Caco-2 (cell line): ENCODE data around the gene INHBC. TPM values are rescaled to one million over a fixed set of nuclear protein-coding genes. Genes with fewer than 3 reads are reported as not detected.
"Not testable (repeated sequence)": the region's sequence is repeated elsewhere in the genome, so short reads cannot be mapped to it uniquely, and the experiment has no call there.

Experiments used
- BruUV-seq: library from RNA; stranded (reverse); fragments of 400-500 nt; replicated peaks from 2 replicates; lab custom pipeline; 2021; lab: Mats Ljungman, UMichigan
- CTCF ChIA-PET: fragments of 300-600 bp; sonication (Branson Sonifier 250); formaldehyde crosslinking; loops from one replicate; lab custom pipeline; 2022; ENCODE audit warnings: antibody characterized with exemption; lab: Charles Lee
- POLR2A ChIA-PET: fragments of 300-600 bp; sonication (Branson Sonifier 250); formaldehyde crosslinking; loops from one replicate; lab custom pipeline; 2022; ENCODE audit warnings: antibody characterized with exemption; lab: Charles Lee
- DNase-seq, 2 experiments: peaks; one replicate each; pipeline versions ENCODE4 v3.0.0 to v3.0.0-alpha.2; 2020 to 2022
- H3K27me3 ChIP-seq: replicated peaks from 2 replicates; pipeline ENCODE4 v1.6.0; 2011; ENCODE audit warnings: low read length; ENCODE audit not compliant: control insufficient read depth, insufficient read depth
- H3K36me3 ChIP-seq: 2 replicates; pipeline ENCODE4 v1.5.1; 2011; ENCODE audit warnings: low read length; ENCODE audit not compliant: control insufficient read depth, insufficient read depth
- H3K4me1 ChIP-seq: fragments of 250-450 bp; sonication (Bioruptor Pico); 2 replicates; pipeline ENCODE4 v1.5.1; 2020; ENCODE audit warnings: mild to moderate bottlenecking
- H3K4me3 ChIP-seq: 2 replicates; pipeline ENCODE4 v1.5.1; 2011; ENCODE audit warnings: low read depth, mild to moderate bottlenecking, control low read depth, low read length
- H3K9me3 ChIP-seq: fragments of 250-450 bp; sonication (Bioruptor Pico); 2 replicates; pipeline ENCODE4 v1.5.1; 2020; ENCODE audit warnings: mild to moderate bottlenecking, moderate library complexity
- H3K27ac Mint-ChIP-seq: one replicate; pipeline ENCODE4 v1.8.0; 2022; ENCODE audit warnings: mixed read lengths; ENCODE audit not compliant: unreplicated experiment
- H3K27me3 Mint-ChIP-seq: one replicate; pipeline ENCODE4 v1.8.0; 2022; ENCODE audit warnings: mixed read lengths; ENCODE audit not compliant: insufficient read depth, unreplicated experiment
- H3K36me3 Mint-ChIP-seq: one replicate; pipeline ENCODE4 v1.8.0; 2022; ENCODE audit warnings: mild to moderate bottlenecking, mixed read lengths; ENCODE audit not compliant: insufficient read depth, unreplicated experiment
- H3K4me1 Mint-ChIP-seq: one replicate; pipeline ENCODE4 v1.8.0; 2022; ENCODE audit warnings: low read depth, mixed read lengths; ENCODE audit not compliant: unreplicated experiment
- H3K4me3 Mint-ChIP-seq: one replicate; pipeline ENCODE4 v1.8.0; 2022; ENCODE audit warnings: mild to moderate bottlenecking, moderate library complexity, mixed read lengths; ENCODE audit not compliant: unreplicated experiment
- H3K9me3 Mint-ChIP-seq: one replicate; pipeline ENCODE4 v1.8.0; 2022; ENCODE audit warnings: mixed read lengths; ENCODE audit not compliant: unreplicated experiment
- CTCF ChIP-seq, 2 experiments: fragments of 200-600 bp in 1 of 2; IDR thresholded peaks; 1 replicate in 1 of 2; 2 replicates in 1 of 2; pipeline versions ENCODE4 v1.5.1 to v1.8.0; 2011 to 2022; ENCODE audit warnings: antibody characterized with exemption in 1 of 2, control low read depth in 1 of 2, inconsistent platforms in 1 of 2, low read depth in 1 of 2, low read length in 1 of 2, mild to moderate bottlenecking in 1 of 2, moderate library complexity in 1 of 2; ENCODE audit not compliant: insufficient read depth in 1 of 2, severe bottlenecking in 1 of 2, unreplicated experiment in 1 of 2
- intact Hi-C: fragments of 100-400 bp; cut with micrococcal nuclease; formaldehyde crosslinking; loops from one replicate; pipeline ENCODE4 v1.10.0; 2022; ENCODE audit not compliant: unreplicated experiment
- total RNA-seq: library from RNA; stranded (reverse); gene quantifications from 2 replicates; pipeline ENCODE4 v1.2.3, GENCODE V29; 2022

Gene INHBC
- total RNA-seq, 1 experiment from 2014 or later: not detected

GRCh38 chr12:57435293-57435692, 709 bp downstream of the INHBC start:
- Histone ChIP-seq H3K4me1 (peaks cover 9% of the 10 kb centered on the region), H3K9me3 (no peaks in the 10 kb centered on the region), H3K4me3 (no peak overlapping the region), H3K36me3 (no peaks in the 10 kb centered on the region), H3K27me3 (no peaks in the 10 kb centered on the region)
- no TSS peak for BruUV-seq
- peak overlapping the region; percentile 33 for H3K27ac Mint-ChIP-seq
- ChIA-PET CTCF (interaction anchor here (0.7 to 1.3 kb wide), 2 partner anchors 17 kb away, joined by 3 to 5 read pairs; no protein-coding TSS in a partner anchor), POLR2A (no interaction called here)
- H3K9me3 Mint-ChIP-seq: no peaks in the 10 kb centered on the region
- peaks cover 6% of the 10 kb centered on the region for H3K4me1 Mint-ChIP-seq
- H3K27me3 Mint-ChIP-seq: no peaks in the 10 kb centered on the region
- intact Hi-C loops: no loop called here
- no peak for TF ChIP-seq CTCF (IDR thresholded peaks at IDR 0.05; ENCODE audit: insufficient read depth in 1 of 2, low read depth in 1 of 2, low read length in 1 of 2, severe bottlenecking in 1 of 2, unreplicated experiment in 1 of 2)
- no peak overlapping the region for H3K4me3 Mint-ChIP-seq
- DNase-seq: peak in 1 of 2 experiments; percentile 9
- peaks cover 9% of the 10 kb centered on the region for H3K36me3 Mint-ChIP-seq

- no peaks in the 10 kb centered on the region for H3K36me3 ChIP-seq
- no peak for DNase-seq
- H3K27ac Mint-ChIP-seq: no peak overlapping the region
- intact Hi-C loops: no loop called here
- no peaks in the 10 kb centered on the region for H3K9me3 Mint-ChIP-seq
- H3K4me1 ChIP-seq: peaks cover 9% of the 10 kb centered on the region
- no peak overlapping the region for H3K4me3 Mint-ChIP-seq
- CTCF ChIA-PET: no interaction called here
- no peak overlapping the region for H3K4me3 ChIP-seq
- POLR2A ChIA-PET: no interaction called here
- no peaks in the 10 kb centered on the region for H3K9me3 ChIP-seq
- H3K36me3 Mint-ChIP-seq: no peaks in the 10 kb centered on the region
- no TSS peak for BruUV-seq
- TF ChIP-seq CTCF (IDR thresholded peaks at IDR 0.05; ENCODE audit: insufficient read depth in 1 of 2, low read depth in 1 of 2, low read length in 1 of 2, severe bottlenecking in 1 of 2, unreplicated experiment in 1 of 2): no peak
- no peaks in the 10 kb centered on the region for H3K27me3 Mint-ChIP-seq
- no peaks in the 10 kb centered on the region for H3K27me3 ChIP-seq
- peaks cover 6% of the 10 kb centered on the region for H3K4me1 Mint-ChIP-seq
These were observed 3.8 kb downstream of the INHBC start for GRCh38 chr12:57438400-57438799.

GRCh38 chr12:57439762-57440266, 5.2 kb downstream of the INHBC start:
- Mint-ChIP-seq H3K9me3 (no peaks in the 10 kb centered on the region), H3K4me1 (peaks cover under 1% of the 10 kb centered on the region), H3K4me3 (no peak overlapping the region), H3K27me3 (no peaks in the 10 kb centered on the region), H3K27ac (no peak overlapping the region), H3K36me3 (no peaks in the 10 kb centered on the region)
- no peak overlapping the region for H3K4me3 ChIP-seq
- intact Hi-C loops: no loop called here
- no peaks in the 10 kb centered on the region for H3K27me3 ChIP-seq
- CTCF ChIA-PET: interaction anchor here (0.7 to 1.1 kb wide), 2 partner anchors 13 to 72 kb away, joined by 4 read pairs; no protein-coding TSS in a partner anchor
- POLR2A ChIA-PET: no interaction called here
- H3K4me1 ChIP-seq: peaks cover 1% of the 10 kb centered on the region
- no peak for TF ChIP-seq CTCF (IDR thresholded peaks at IDR 0.05; ENCODE audit: insufficient read depth in 1 of 2, low read depth in 1 of 2, low read length in 1 of 2, severe bottlenecking in 1 of 2, unreplicated experiment in 1 of 2)
- no TSS peak for BruUV-seq
- H3K9me3 ChIP-seq: no peaks in the 10 kb centered on the region
- no peaks in the 10 kb centered on the region for H3K36me3 ChIP-seq
- DNase-seq: peak in 1 of 2 experiments; percentile 1

GRCh38 chr12:57441393-57441792, 6.8 kb downstream of the INHBC start:
- CTCF ChIA-PET: not testable (repeated sequence)

More at GRCh38 chr12:57441393-57441792, 6.8 kb downstream of the INHBC start:
- intact Hi-C loops, H3K36me3 ChIP-seq, H3K4me1 Mint-ChIP-seq, BruUV-seq, DNase-seq, H3K27me3 Mint-ChIP-seq, H3K27ac Mint-ChIP-seq, H3K4me3 Mint-ChIP-seq, H3K9me3 Mint-ChIP-seq, H3K36me3 Mint-ChIP-seq, H3K4me3 ChIP-seq, H3K4me1 ChIP-seq, H3K27me3 ChIP-seq, POLR2A ChIA-PET, H3K9me3 ChIP-seq: not testable (repeated sequence)
